Glutamatergic neuron (in vitro differentiated cells): ENCODE measurements around the gene DNAH7. TPM values are rescaled to one million over a fixed set of nuclear protein-coding genes. Genes with fewer than 3 reads are reported as not detected.

Experiments
- DNase-seq: peaks from one replicate; pipeline ENCODE4 v3.0.0; 2022
- H3K27ac Mint-ChIP-seq: one replicate; pipeline ENCODE4 v1.8.0; 2020; ENCODE audit warnings: mild to moderate bottlenecking, mixed read lengths, inconsistent platforms; ENCODE audit not compliant: unreplicated experiment
- H3K27me3 Mint-ChIP-seq: one replicate; pipeline ENCODE4 v1.8.0; 2020; ENCODE audit warnings: mild to moderate bottlenecking, moderate library complexity, mixed read lengths, inconsistent platforms; ENCODE audit not compliant: unreplicated experiment
- H3K36me3 Mint-ChIP-seq: one replicate; pipeline ENCODE4 v1.8.0; 2020; ENCODE audit warnings: mild to moderate bottlenecking, mixed read lengths, inconsistent platforms; ENCODE audit not compliant: unreplicated experiment
- H3K4me1 Mint-ChIP-seq: one replicate; pipeline ENCODE4 v1.8.0; 2020; ENCODE audit warnings: mild to moderate bottlenecking, low read depth, mixed read lengths, inconsistent platforms; ENCODE audit not compliant: unreplicated experiment
- H3K4me3 Mint-ChIP-seq: one replicate; pipeline ENCODE4 v1.8.0; 2020; ENCODE audit warnings: mild to moderate bottlenecking, mixed read lengths, inconsistent platforms; ENCODE audit not compliant: unreplicated experiment
- H3K9me3 Mint-ChIP-seq: one replicate; pipeline ENCODE4 v1.8.0; 2020; ENCODE audit warnings: mild to moderate bottlenecking, moderate library complexity, mixed read lengths, inconsistent platforms; ENCODE audit not compliant: unreplicated experiment
- CTCF ChIP-seq: fragments of 200-600 bp; sonication (generic); IDR thresholded peaks from one replicate; pipeline ENCODE4 v1.5.0; 2021; ENCODE audit not compliant: partially characterized antibody, unreplicated experiment
- total RNA-seq: library from RNA; stranded (reverse); fragmentation: NEBNext Ultra II Directional; extraction: Animal tissue kit (Norgen Biotek cat#: 25700); gene quantifications from one replicate; pipeline ENCODE4 v1.2.1, GENCODE V29; 2021; ENCODE audit not compliant: unreplicated experiment

DNAH7 gene
- total RNA-seq, 1 donor from 2014 or later = 0.56 TPM

- H3K27ac Mint-ChIP-seq = no peak overlapping the region
- TF ChIP-seq CTCF = no peak
- H3K36me3 Mint-ChIP-seq = no peaks in the 10 kb centered on the region
- H3K27me3 Mint-ChIP-seq = no peaks in the 10 kb centered on the region
- DNase-seq = no peak
- H3K4me1 Mint-ChIP-seq = no peaks in the 10 kb centered on the region
- no peak overlapping the region for H3K4me3 Mint-ChIP-seq
- H3K9me3 Mint-ChIP-seq = no peaks in the 10 kb centered on the region
These were observed 9.1 kb downstream of the DNAH7 start for GRCh38 chr2:196059491-196059960.

GRCh38 chr2:196054631-196055030 lies 14.0 kb downstream of the DNAH7 start:
- no peaks in the 10 kb centered on the region for H3K4me1 Mint-ChIP-seq
- no peak overlapping the region for H3K27ac Mint-ChIP-seq
- no peak for TF ChIP-seq CTCF
- H3K36me3 Mint-ChIP-seq = no peaks in the 10 kb centered on the region
- no peaks in the 10 kb centered on the region for H3K27me3 Mint-ChIP-seq
- DNase-seq = no peak
- H3K4me3 Mint-ChIP-seq = no peak overlapping the region
- H3K9me3 Mint-ChIP-seq = no peaks in the 10 kb centered on the region

- H3K27ac Mint-ChIP-seq = no peak overlapping the region
- TF ChIP-seq CTCF = no peak
- no peaks in the 10 kb centered on the region for H3K4me1 Mint-ChIP-seq
- peaks cover 2% of the 10 kb centered on the region for H3K27me3 Mint-ChIP-seq
- no peak for DNase-seq
- H3K9me3 Mint-ChIP-seq = no peaks in the 10 kb centered on the region
- H3K36me3 Mint-ChIP-seq = no peaks in the 10 kb centered on the region
- H3K4me3 Mint-ChIP-seq = no peak overlapping the region
These were observed 22.3 kb downstream of the DNAH7 start for GRCh38 chr2:196046123-196046917.

GRCh38 chr2:196041786-196042185 lies 26.9 kb downstream of the DNAH7 start:
- no peak for DNase-seq
- Mint-ChIP-seq H3K27ac (no peak overlapping the region), H3K27me3 (no peaks in the 10 kb centered on the region), H3K36me3 (no peaks in the 10 kb centered on the region), H3K4me1 (no peaks in the 10 kb centered on the region), H3K9me3 (peaks cover 3% of the 10 kb centered on the region), H3K4me3 (no peak overlapping the region)
- TF ChIP-seq CTCF = no peak

GRCh38 chr2:196040218-196040617 lies 28.4 kb downstream of the DNAH7 start:
- no peaks in the 10 kb centered on the region for H3K36me3 Mint-ChIP-seq
- H3K27ac Mint-ChIP-seq = no peak overlapping the region
- no peaks in the 10 kb centered on the region for H3K4me1 Mint-ChIP-seq
- no peak for TF ChIP-seq CTCF
- no peak overlapping the region for H3K4me3 Mint-ChIP-seq
- no peaks in the 10 kb centered on the region for H3K27me3 Mint-ChIP-seq
- no peak for DNase-seq
- H3K9me3 Mint-ChIP-seq = peaks cover 3% of the 10 kb centered on the region
